ENCODE data around the gene CCDC68.

The CCDC68 gene

DNA sequence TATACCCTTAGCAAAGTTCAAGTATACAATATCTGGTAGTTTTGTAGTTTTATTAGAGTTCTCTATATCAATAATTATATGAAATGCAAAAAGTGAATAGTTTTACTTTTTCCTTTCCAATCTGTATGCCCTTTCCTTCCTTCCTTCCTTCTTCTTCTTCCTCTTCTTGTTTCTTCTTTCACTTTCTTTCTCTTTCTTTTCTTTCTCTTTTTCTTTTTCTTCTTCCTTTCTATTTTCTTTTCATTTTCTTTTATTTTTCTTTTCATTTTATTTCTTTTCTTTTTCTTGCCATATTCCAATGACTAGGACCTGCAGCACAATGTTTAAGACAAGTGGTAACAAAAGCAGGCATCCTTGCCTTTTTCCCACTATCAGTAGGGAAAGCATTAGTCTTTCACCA, 59.8 kb downstream of the CCDC68 start:
- TF ChIP-seq, protein P1, sequence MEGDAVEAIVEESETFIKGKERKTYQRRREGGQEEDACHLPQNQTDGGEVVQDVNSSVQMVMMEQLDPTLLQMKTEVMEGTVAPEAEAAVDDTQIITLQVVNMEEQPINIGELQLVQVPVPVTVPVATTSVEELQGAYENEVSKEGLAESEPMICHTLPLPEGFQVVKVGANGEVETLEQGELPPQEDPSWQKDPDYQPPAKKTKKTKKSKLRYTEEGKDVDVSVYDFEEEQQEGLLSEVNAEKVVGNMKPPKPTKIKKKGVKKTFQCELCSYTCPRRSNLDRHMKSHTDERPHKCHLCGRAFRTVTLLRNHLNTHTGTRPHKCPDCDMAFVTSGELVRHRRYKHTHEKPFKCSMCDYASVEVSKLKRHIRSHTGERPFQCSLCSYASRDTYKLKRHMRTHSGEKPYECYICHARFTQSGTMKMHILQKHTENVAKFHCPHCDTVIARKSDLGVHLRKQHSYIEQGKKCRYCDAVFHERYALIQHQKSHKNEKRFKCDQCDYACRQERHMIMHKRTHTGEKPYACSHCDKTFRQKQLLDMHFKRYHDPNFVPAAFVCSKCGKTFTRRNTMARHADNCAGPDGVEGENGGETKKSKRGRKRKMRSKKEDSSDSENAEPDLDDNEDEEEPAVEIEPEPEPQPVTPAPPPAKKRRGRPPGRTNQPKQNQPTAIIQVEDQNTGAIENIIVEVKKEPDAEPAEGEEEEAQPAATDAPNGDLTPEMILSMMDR (IDR thresholded peaks at IDR 0.05; ENCODE audit: low read length, missing control alignments): no peak
- DNase-seq (ENCODE audit: low read depth): no peak
- no peak overlapping the region for H3K4me3 ChIP-seq (replicated peaks; ENCODE audit: low read depth, low read length)

DNA sequence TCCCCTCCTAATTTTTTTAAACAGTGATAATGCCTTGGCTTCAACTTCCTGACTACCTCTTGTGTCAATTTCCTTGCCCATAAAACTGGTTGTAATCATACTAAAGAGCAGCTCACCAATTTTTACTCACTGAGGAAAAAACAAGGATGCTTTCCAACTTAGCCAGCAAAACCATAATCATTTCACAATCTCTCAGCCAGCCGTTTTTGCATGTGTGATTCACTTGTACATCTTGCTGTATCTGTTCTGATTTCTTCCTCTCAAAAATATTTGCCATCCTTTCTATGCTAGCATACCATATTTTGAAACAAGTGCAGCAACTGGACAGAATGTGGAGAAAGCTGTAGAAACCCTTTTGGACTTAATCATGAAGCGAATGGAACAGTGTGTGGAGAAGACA, 70.3 kb downstream of the CCDC68 start:
- TF ChIP-seq, protein P1 (IDR thresholded peaks at IDR 0.05; ENCODE audit: low read length, missing control alignments): no peak
- DNase-seq (ENCODE audit: low read depth): peak; percentile 62
- H3K4me3 ChIP-seq (replicated peaks; ENCODE audit: low read depth, low read length): no peak overlapping the region

DNA sequence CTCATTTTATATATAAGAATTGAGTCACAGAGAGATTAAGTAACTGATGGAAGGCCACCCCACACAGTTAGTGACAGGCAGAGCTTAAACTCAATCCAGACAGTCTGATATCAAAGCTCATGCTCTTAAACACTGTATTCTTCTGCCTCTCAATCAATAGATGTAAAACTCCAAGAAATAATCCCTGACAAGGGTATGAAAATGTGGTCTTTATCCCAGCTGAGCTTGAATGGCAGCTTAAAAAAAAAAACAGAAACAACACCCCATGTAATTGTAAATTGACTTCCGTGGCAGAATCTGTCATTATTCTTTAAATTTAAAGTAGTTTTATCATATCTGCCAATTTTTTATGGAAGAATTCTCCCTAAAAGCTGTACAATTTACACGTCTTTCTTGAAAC, 70.9 kb downstream of the CCDC68 start:
- H3K4me3 ChIP-seq (replicated peaks; ENCODE audit: low read depth, low read length): no peak overlapping the region
- no peak for DNase-seq (ENCODE audit: low read depth)
- TF ChIP-seq, protein P1 (IDR thresholded peaks at IDR 0.05; ENCODE audit: low read length, missing control alignments): no peak

DNA sequence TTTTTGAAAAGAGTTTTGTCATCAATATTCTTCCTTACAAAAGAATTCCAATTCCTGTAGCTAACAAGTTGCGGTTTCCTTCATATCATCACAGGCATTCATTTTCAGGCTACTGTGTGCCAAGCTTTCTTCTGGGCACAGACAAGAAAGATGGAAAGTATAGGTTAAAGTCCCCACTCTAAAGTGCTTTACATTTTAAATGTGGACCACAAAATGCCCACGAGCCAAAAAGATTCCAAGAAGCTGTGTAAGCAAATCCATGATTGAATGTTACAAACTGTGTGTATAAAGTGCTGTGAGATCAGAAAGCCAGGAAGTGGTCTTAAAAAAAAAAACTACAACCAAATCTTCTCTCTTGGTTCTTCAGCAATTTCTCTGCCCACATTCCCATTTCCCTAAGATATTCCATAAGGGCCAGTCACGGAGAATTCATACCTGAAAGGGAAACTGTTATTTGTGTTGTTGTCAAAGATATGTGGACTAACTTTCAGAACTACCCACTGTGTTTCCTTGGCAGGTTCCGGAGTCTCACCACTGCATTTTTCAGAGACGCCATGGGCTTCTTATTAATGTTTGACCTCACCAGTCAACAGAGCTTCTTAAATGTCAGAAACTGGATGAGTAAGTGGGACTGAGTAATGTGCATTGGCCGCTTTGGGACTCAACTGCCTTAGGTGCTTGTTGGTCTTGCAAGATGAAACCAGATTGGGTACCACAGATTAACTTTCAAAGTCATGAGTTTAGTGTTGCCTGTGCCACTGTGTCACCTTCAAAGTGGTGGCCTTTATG, 75.3 kb downstream of the CCDC68 start:
- TF ChIP-seq, protein P1 (IDR thresholded peaks at IDR 0.05; ENCODE audit: low read length, missing control alignments): no peak
- DNase-seq (ENCODE audit: low read depth): no peak
- no peak overlapping the region for H3K4me3 ChIP-seq (replicated peaks; ENCODE audit: low read depth, low read length)

DNA sequence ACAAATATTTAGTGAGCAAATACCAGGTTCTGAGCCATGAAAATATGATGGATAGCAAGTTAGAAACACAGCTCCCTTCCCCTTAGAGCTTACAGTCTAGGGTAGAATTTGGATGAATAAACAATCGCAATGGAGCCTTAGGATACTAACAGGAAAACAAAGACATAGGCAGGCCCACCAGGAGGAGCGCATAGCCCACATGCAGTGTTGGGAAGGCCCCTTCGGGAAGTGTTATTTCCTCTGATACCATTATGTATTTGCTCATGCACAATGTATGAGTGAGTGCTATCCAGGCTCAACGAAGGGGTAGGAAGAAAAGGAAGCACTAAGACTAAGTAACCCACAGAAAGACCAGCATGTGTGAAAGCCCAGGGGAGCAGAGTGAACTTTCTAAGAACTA, 76.9 kb downstream of the CCDC68 start:
- TF ChIP-seq, protein P1 (IDR thresholded peaks at IDR 0.05; ENCODE audit: low read length, missing control alignments): no peak
- no peak overlapping the region for H3K4me3 ChIP-seq (replicated peaks; ENCODE audit: low read depth, low read length)
- DNase-seq (ENCODE audit: low read depth): no peak

DNA sequence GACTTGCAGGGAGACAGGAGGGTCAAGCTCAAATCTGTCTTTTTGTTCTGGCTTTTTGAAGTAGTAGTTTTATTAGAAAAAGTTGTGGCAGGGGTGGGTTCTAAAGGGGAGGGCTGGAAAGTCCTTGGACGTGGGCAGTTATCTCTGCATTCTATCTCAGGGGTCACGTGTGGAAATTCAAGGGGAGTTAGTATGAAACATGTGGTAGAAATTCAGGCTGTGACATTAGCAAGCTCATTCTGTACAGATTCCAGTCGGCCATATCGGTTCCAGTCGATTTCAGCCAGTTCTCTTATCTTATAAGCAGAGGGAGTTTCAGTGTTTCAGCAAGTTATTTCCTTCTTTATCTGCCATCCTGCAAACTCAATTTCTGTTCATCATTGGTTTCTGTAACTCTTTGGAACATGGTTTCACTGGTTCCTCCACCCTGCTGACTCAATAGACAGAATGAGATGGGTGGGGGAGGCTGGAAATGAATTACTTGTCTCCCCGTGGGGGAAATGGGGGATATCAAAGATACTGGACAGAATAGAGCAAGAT, 78.0 kb downstream of the CCDC68 start:
- TF ChIP-seq, protein P1 (IDR thresholded peaks at IDR 0.05; ENCODE audit: low read length, missing control alignments): no peak
- no peak overlapping the region for H3K4me3 ChIP-seq (replicated peaks; ENCODE audit: low read depth, low read length)
- DNase-seq (ENCODE audit: low read depth): peak; percentile 24
